WTC11 (cell line): Measurements from ENCODE around the gene ATP6V1G1. TPM values are rescaled to one million over a fixed set of nuclear protein-coding genes. Genes with fewer than 3 reads are reported as not detected.

Experiments used
- ATAC-seq: fragments of 200-7000 bp; cut with Tn5 transposase; 2 replicates; pipeline ENCODE4 v1.10.0; 2021; ENCODE audit warnings: mild to moderate bottlenecking, moderate library complexity
- Bru-seq: library from RNA; stranded (reverse); fragments of 400-500 nt; gene quantifications from one replicate; lab custom pipeline; 2021; lab: Mats Ljungman, UMichigan
- CTCF ChIA-PET: fragments of 300-600 bp; sonication (Branson Sonifier 250); formaldehyde crosslinking; loops from one replicate; lab custom pipeline; 2021; ENCODE audit warnings: antibody characterized with exemption; lab: Charles Lee
- POLR2A ChIA-PET: fragments of 350-600 bp; sonication (Branson Sonifier 250); formaldehyde crosslinking; loops from one replicate; lab custom pipeline; 2021; ENCODE audit warnings: antibody characterized with exemption; lab: Charles Lee
- DNase-seq: peaks from one replicate; pipeline ENCODE4 v3.0.0; 2021; ENCODE audit warnings: low spot score
- H3K27ac Mint-ChIP-seq: 2 replicates; pipeline ENCODE4 v1.8.0; 2021; ENCODE audit warnings: mixed read lengths
- H3K27me3 Mint-ChIP-seq: 2 replicates; pipeline ENCODE4 v1.8.0; 2021; ENCODE audit warnings: low read depth, mild to moderate bottlenecking, moderate library complexity, mixed read lengths
- H3K36me3 Mint-ChIP-seq: 2 replicates; pipeline ENCODE4 v1.8.0; 2021; ENCODE audit warnings: mixed read lengths
- H3K4me1 Mint-ChIP-seq: 2 replicates; pipeline ENCODE4 v1.8.0; 2022; ENCODE audit warnings: mixed read lengths
- H3K4me3 Mint-ChIP-seq: 2 replicates; pipeline ENCODE4 v1.8.0; 2021; ENCODE audit warnings: mild to moderate bottlenecking, moderate library complexity, mixed read lengths
- H3K9me3 Mint-ChIP-seq: 2 replicates; pipeline ENCODE4 v1.8.0; 2021; ENCODE audit warnings: mixed read lengths
- ATF1 ChIP-seq: sonication (generic); formaldehyde crosslinking; IDR thresholded peaks from 2 replicates; pipeline ENCODE4 v1.8.1; 2023; ENCODE audit warnings: mild to moderate bottlenecking, moderate library complexity, missing genetic modification reagents
- E2F4 ChIP-seq: sonication (generic); formaldehyde crosslinking; IDR thresholded peaks from 2 replicates; pipeline ENCODE4 v1.8.1; 2022; ENCODE audit warnings: low read depth, mild to moderate bottlenecking, moderate library complexity, missing genetic modification reagents, borderline replicate concordance
- ERG ChIP-seq: fragments of 250-450 bp; sonication (Bioruptor Pico); IDR thresholded peaks from 2 replicates; pipeline ENCODE4 v1.8.0; 2021; ENCODE audit warnings: mild to moderate bottlenecking
- FOXP1 ChIP-seq: sonication (generic); formaldehyde crosslinking; IDR thresholded peaks from 2 replicates; pipeline ENCODE4 v1.8.0; 2022; ENCODE audit warnings: missing genetic modification reagents, mild to moderate bottlenecking, moderate library complexity, borderline replicate concordance
- GRHL2 ChIP-seq: fragments of 250-450 bp; sonication (Bioruptor Pico); IDR thresholded peaks from 2 replicates; pipeline ENCODE4 v1.8.0; 2022; ENCODE audit warnings: mild to moderate bottlenecking, moderate library complexity; ENCODE audit not compliant: insufficient replicate concordance, severe bottlenecking
- GTF2I ChIP-seq: fragments of 250-450 bp; sonication (Bioruptor Pico); conservative IDR thresholded peaks from 2 replicates; pipeline ENCODE4 v1.4.0; 2021; ENCODE audit warnings: mild to moderate bottlenecking
- JAZF1 ChIP-seq: fragments of 250-450 bp; sonication (Bioruptor Pico); IDR thresholded peaks from 2 replicates; pipeline ENCODE4 v1.9.0; 2021; ENCODE audit warnings: moderate library complexity, mild to moderate bottlenecking, inconsistent platforms
- JUN ChIP-seq: sonication (generic); formaldehyde crosslinking; IDR thresholded peaks from 2 replicates; pipeline ENCODE4 v1.8.0; 2023; ENCODE audit warnings: mild to moderate bottlenecking, missing genetic modification reagents
- KAT7 ChIP-seq: sonication (generic); formaldehyde crosslinking; IDR thresholded peaks from 2 replicates; pipeline ENCODE4 v1.8.1; 2023; ENCODE audit warnings: missing genetic modification reagents, mild to moderate bottlenecking, borderline replicate concordance
- NFYB ChIP-seq: sonication (generic); formaldehyde crosslinking; conservative IDR thresholded peaks from 2 replicates; pipeline ENCODE4 v1.8.0; 2022; ENCODE audit warnings: low read depth, missing genetic modification reagents
- NR2C2 ChIP-seq: sonication (generic); formaldehyde crosslinking; IDR thresholded peaks from 2 replicates; pipeline ENCODE4 v1.8.0; 2022; ENCODE audit warnings: mild to moderate bottlenecking, missing genetic modification reagents
- NR3C1 ChIP-seq: sonication (generic); formaldehyde crosslinking; conservative IDR thresholded peaks from 2 replicates; pipeline ENCODE4 v1.8.1; 2023; ENCODE audit warnings: low read depth, mild to moderate bottlenecking, missing genetic modification reagents
- OVOL2 ChIP-seq: fragments of 250-450 bp; sonication (Bioruptor Pico); IDR thresholded peaks from 2 replicates; pipeline ENCODE4 v1.9.0; 2021; ENCODE audit warnings: mild to moderate bottlenecking, borderline replicate concordance
- SMAD3 ChIP-seq: sonication (generic); formaldehyde crosslinking; IDR thresholded peaks from 2 replicates; pipeline ENCODE4 v1.8.0; 2022; ENCODE audit warnings: missing genetic modification reagents, mild to moderate bottlenecking, borderline replicate concordance
- SMAD4 ChIP-seq: sonication (generic); formaldehyde crosslinking; IDR thresholded peaks from 2 replicates; pipeline ENCODE4 v1.8.0; 2022; ENCODE audit warnings: mild to moderate bottlenecking, missing genetic modification reagents
- STAT6 ChIP-seq: sonication (generic); formaldehyde crosslinking; conservative IDR thresholded peaks from 2 replicates; pipeline ENCODE4 v1.8.1; 2023; ENCODE audit warnings: mild to moderate bottlenecking, low read depth, missing genetic modification reagents, moderate library complexity
- TEAD4 ChIP-seq: sonication (generic); formaldehyde crosslinking; IDR thresholded peaks from 2 replicates; pipeline ENCODE4 v1.8.0; 2022; ENCODE audit warnings: mild to moderate bottlenecking, missing genetic modification reagents
- USF2 ChIP-seq: sonication (generic); formaldehyde crosslinking; IDR thresholded peaks from 2 replicates; pipeline ENCODE4 v1.8.1; 2023; ENCODE audit warnings: mild to moderate bottlenecking, missing genetic modification reagents, moderate library complexity
- ZNF121 ChIP-seq: sonication (generic); formaldehyde crosslinking; IDR thresholded peaks from 2 replicates; pipeline ENCODE4 v1.8.0; 2023; ENCODE audit warnings: missing genetic modification reagents
- ZNF138 ChIP-seq: sonication (generic); formaldehyde crosslinking; conservative IDR thresholded peaks from 2 replicates; pipeline ENCODE4 v1.8.1; 2022; ENCODE audit warnings: mild to moderate bottlenecking, moderate library complexity, missing genetic modification reagents
- ZNF232 ChIP-seq: sonication (generic); formaldehyde crosslinking; IDR thresholded peaks from 2 replicates; pipeline ENCODE4 v1.8.0; 2022; ENCODE audit warnings: mild to moderate bottlenecking, missing genetic modification reagents
- ZNF263 ChIP-seq: sonication (generic); formaldehyde crosslinking; IDR thresholded peaks from 2 replicates; pipeline ENCODE4 v1.8.1; 2022; ENCODE audit warnings: low read depth, mild to moderate bottlenecking, moderate library complexity, missing genetic modification reagents
- long read RNA-seq, 3 experiments: library from RNA in 1 of 3; library from capped mRNA in 1 of 3; library from polyadenylated mRNA in 1 of 3; unstranded in 2 of 3; stranded (forward) in 1 of 3; transcript quantifications; one replicate each; pipeline ENCODE4 v2.0.0, GENCODE V29; 2021
- total RNA-seq: library from RNA; stranded (reverse); gene quantifications from 3 replicates; pipeline ENCODE4 v1.2.3, GENCODE V29; 2021
- TF ChIP-seq, protein P1 (sequence below): sonication (generic); formaldehyde crosslinking; IDR thresholded peaks from 2 replicates; pipeline ENCODE4 v1.8.0; 2023; ENCODE audit warnings: missing genetic modification reagents
- TF ChIP-seq, protein P2 (sequence below): sonication (generic); formaldehyde crosslinking; IDR thresholded peaks from 2 replicates; pipeline ENCODE4 v1.8.1; 2023; ENCODE audit warnings: mild to moderate bottlenecking, missing genetic modification reagents

ATP6V1G1 gene, protein sequence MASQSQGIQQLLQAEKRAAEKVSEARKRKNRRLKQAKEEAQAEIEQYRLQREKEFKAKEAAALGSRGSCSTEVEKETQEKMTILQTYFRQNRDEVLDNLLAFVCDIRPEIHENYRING
- total RNA-seq = 91.3 to 108 TPM (median 92.4 TPM) in 3 replicates
- percentile 94 among the genes with signal in this experiment for Bru-seq, nascent RNA
- long read RNA-seq, experiment 1, transcript ATP6V1G1-201 (3 exons, 1,080 nt) = major isoform, 457 of 465 reads
- long read RNA-seq, experiment 1, partial matches to known transcripts = 6 of 465 reads
- long read RNA-seq, experiment 1, other reads (novel, unspliced or antisense) = 2 of 465 reads
- long read RNA-seq, experiment 2, transcript ATP6V1G1-201 (3 exons, 1,080 nt) = major isoform, 214 of 236 reads
- long read RNA-seq, experiment 2, partial matches to known transcripts = 21 of 236 reads
- long read RNA-seq, experiment 2, other reads (novel, unspliced or antisense) = 1 of 236 reads
- long read RNA-seq, experiment 3, transcript ATP6V1G1-201 (3 exons, 1,080 nt) = major isoform, 1,355 of 1,366 reads
- long read RNA-seq, experiment 3, partial matches to known transcripts = 2 of 1,366 reads
- long read RNA-seq, experiment 3, other reads (novel, unspliced or antisense) = 9 of 1,366 reads

DNA sequence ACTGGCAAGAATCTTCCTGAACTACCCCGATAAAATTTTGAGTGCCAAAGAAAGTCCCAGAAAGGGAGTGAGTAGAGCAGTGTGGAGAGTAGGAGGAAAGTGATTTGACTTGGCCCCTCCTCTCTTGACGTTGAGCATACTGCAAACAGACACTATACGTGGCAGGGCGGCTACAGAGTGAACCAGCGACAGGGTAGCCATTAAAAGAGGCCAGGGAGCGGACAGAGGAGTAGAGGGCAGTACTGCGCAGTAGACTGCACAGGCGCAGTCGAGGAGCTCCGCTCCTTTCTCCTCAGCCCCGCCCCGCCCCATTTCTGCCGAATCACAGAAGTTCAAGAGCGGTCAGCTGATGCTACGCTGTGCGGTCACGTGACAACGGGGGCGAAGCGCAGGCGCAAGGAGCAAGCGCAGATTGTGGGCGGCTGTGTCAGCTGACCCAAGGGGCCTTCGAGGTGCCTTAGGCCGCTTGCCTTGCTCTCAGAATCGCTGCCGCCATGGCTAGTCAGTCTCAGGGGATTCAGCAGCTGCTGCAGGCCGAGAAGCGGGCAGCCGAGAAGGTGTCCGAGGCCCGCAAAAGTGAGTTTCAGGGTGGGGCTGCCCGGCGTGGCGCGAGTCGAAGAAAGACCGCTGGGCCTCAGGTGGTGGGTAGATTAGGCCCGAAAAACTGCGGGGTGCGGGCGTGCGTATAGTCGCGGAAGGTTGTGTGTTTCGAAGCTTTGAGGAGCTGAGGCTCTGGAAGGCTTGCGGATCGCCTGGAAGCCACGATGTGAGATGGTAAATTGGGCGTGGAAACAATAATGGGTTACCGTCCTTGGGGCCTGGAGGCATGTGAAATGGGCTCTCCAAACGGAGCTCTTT is at the start of gene ATP6V1G1:
ATP6V1G1 (plus strand) TSS at position 425 of the 858 bp plus-strand sequence; CDS start at position 495, 70 bp downstream.
- CTCF ChIA-PET = interaction anchor here (0.6 to 2.4 kb wide), 11 partner anchors 24 to 297 kb away, joined by 3 to 16 read pairs (median 4); no protein-coding TSS in a partner anchor
- H3K4me1 Mint-ChIP-seq = peaks cover 53% of the 10 kb centered on the region
- H3K4me3 Mint-ChIP-seq = peak within 1 kb of the TSS; percentile 100
- DNase-seq (peak; percentile 100), ATAC-seq (peak; percentile 90)
- POLR2A ChIA-PET = interaction anchor here (0.5 to 1.6 kb wide), 13 partner anchors 9 to 415 kb away, joined by 3 to 13 read pairs (median 4); partner anchors contain the start of gene TMEM268
- H3K9me3 Mint-ChIP-seq = 0 out of 2 replicates have a peak, but pooled peaks cover 6% of the 10 kb centered on the region
- H3K27me3 Mint-ChIP-seq = no peaks in the 10 kb centered on the region
- H3K36me3 Mint-ChIP-seq = peaks cover 15% of the 10 kb centered on the region
- peak within 1 kb of the TSS; percentile 94 for H3K27ac Mint-ChIP-seq
- TF ChIP-seq NR2C2 (CRISPR knock-in tag) (no peak), ATF1 (CRISPR knock-in tag) (no peak; the same call in 1 of the 2 replicates), FOXP1 (peak; percentile 86; the same call in 1 of the 2 replicates), GRHL2 (CRISPR knock-in tag) (no peak), JAZF1 (CRISPR knock-in tag) (no peak), ZNF121 (CRISPR knock-in tag) (no peak), KAT7 (CRISPR knock-in tag) (0 out of 2 replicates have a peak, but pooled peaks have one; percentile 92), ERG (CRISPR knock-in tag) (no peak), ZNF232 (no peak), JUN (peak; percentile 79; the same call in 1 of the 2 replicates), OVOL2 (CRISPR knock-in tag) (no peak), GTF2I (CRISPR knock-in tag) (no peak), NFYB (CRISPR knock-in tag) (peak; percentile 53; the same call in 1 of the 2 replicates), STAT6 (CRISPR knock-in tag) (no peak), SMAD3 (CRISPR knock-in tag) (peak; percentile 85), SMAD4 (CRISPR knock-in tag) (peak; percentile 5; the same call in 1 of the 2 replicates), NR3C1 (CRISPR knock-in tag) (no peak), ZNF138 (CRISPR knock-in tag) (no peak), TEAD4 (0 out of 2 replicates have a peak, but pooled peaks have one; percentile 48), USF2 (peak; percentile 100), E2F4 (no peak), ZNF263 (CRISPR knock-in tag) (no peak)
- TF ChIP-seq, protein P1, sequence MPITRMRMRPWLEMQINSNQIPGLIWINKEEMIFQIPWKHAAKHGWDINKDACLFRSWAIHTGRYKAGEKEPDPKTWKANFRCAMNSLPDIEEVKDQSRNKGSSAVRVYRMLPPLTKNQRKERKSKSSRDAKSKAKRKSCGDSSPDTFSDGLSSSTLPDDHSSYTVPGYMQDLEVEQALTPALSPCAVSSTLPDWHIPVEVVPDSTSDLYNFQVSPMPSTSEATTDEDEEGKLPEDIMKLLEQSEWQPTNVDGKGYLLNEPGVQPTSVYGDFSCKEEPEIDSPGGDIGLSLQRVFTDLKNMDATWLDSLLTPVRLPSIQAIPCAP = no peak
- TF ChIP-seq, protein P2, sequence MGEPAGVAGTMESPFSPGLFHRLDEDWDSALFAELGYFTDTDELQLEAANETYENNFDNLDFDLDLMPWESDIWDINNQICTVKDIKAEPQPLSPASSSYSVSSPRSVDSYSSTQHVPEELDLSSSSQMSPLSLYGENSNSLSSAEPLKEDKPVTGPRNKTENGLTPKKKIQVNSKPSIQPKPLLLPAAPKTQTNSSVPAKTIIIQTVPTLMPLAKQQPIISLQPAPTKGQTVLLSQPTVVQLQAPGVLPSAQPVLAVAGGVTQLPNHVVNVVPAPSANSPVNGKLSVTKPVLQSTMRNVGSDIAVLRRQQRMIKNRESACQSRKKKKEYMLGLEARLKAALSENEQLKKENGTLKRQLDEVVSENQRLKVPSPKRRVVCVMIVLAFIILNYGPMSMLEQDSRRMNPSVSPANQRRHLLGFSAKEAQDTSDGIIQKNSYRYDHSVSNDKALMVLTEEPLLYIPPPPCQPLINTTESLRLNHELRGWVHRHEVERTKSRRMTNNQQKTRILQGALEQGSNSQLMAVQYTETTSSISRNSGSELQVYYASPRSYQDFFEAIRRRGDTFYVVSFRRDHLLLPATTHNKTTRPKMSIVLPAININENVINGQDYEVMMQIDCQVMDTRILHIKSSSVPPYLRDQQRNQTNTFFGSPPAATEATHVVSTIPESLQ (CRISPR knock-in tag) = no peak
